K562 (cell line): ENCODE measurements around the gene LY6G5B. TPM values are rescaled to one million over a fixed set of nuclear protein-coding genes. Genes with fewer than 3 reads are reported as not detected.

Source experiments
- ATAC-seq: fragments of 200-7000 bp; cut with Tn5 transposase; 3 replicates; pipeline ENCODE4 v1.9.1; 2020; ENCODE audit warnings: moderate library complexity
- BruUV-seq: library from RNA; stranded (reverse); fragments of 400-500 nt; replicated peaks from 2 replicates; lab custom pipeline; 2021; lab: Mats Ljungman, UMichigan
- CTCF ChIA-PET: fragments of 300-600 bp; formaldehyde crosslinking; extraction: SDS; loops from one replicate; lab custom pipeline; 2021; ENCODE audit warnings: low intra/inter-chr PET ratio; lab: Yijun Ruan, JAX
- POLR2A ChIA-PET: fragments of 300-600, 350-650 bp; sonication (Branson Sonifier 250); formaldehyde crosslinking; extraction: SDS; loops from one replicate; lab custom pipeline; 2021; ENCODE audit warnings: antibody characterized with exemption, inconsistent platforms; lab: Yijun Ruan, JAX
- DNase-seq, 4 experiments: peaks; one replicate each; pipeline versions ENCODE4 v3.0.0 to v3.0.0-alpha.2; 2011 to 2018; ENCODE audit warnings: low spot score in 3 of 4, mixed read lengths in 3 of 4; ENCODE audit errors: extremely low read depth in 1 of 4
- FAIRE-seq: peaks from 2 replicates; lab custom pipeline; 2011; peaks lifted over from hg19 to GRCh38; lab: Jason Lieb, UNC
- H2AFZ ChIP-seq: 2 replicates; pipeline ENCODE4 v1.6.0; 2011; ENCODE audit warnings: low read depth, low read length, control low read depth, inconsistent platforms
- H3K27ac ChIP-seq: fragments of 200-600 bp; 3 replicates; pipeline ENCODE4 v1.8.0; 2011; ENCODE audit warnings: low read depth, mild to moderate bottlenecking, control low read depth, inconsistent platforms, low read length, moderate library complexity, mixed read lengths; ENCODE audit errors: extremely low read depth
- H3K27me3 ChIP-seq, 2 experiments: fragments of 300-600 bp in 1 of 2; 2 replicates in 1 of 2; 3 replicates in 1 of 2; pipeline versions ENCODE4 v1.6.0 to v1.8.0; 2011; ENCODE audit warnings: inconsistent platforms in 2 of 2, low read length in 2 of 2, mild to moderate bottlenecking in 1 of 2, mixed read lengths in 1 of 2, moderate library complexity in 1 of 2; ENCODE audit not compliant: control insufficient read depth in 2 of 2, insufficient read depth in 2 of 2
- H3K36me3 ChIP-seq: fragments of 300-600 bp; 3 replicates; pipeline ENCODE4 v1.8.0; 2011; ENCODE audit warnings: mild to moderate bottlenecking, low read length, inconsistent platforms; ENCODE audit not compliant: control insufficient read depth, insufficient read depth
- H3K4me1 ChIP-seq, 2 experiments: fragments of 200-600 bp in 1 of 2; replicated peaks in 1 of 2; 2 replicates in 1 of 2; 3 replicates in 1 of 2; pipeline versions ENCODE4 v1.5.1 to v1.8.0; 2011; ENCODE audit warnings: inconsistent platforms in 2 of 2, low read length in 2 of 2, mild to moderate bottlenecking in 1 of 2, mixed read lengths in 1 of 2, moderate library complexity in 1 of 2; ENCODE audit not compliant: control insufficient read depth in 2 of 2, insufficient read depth in 2 of 2
- H3K4me2 ChIP-seq: 2 replicates; pipeline ENCODE4 v1.6.1; 2011; ENCODE audit warnings: low read length, control low read depth, inconsistent platforms, mixed read lengths; ENCODE audit not compliant: insufficient read depth
- H3K4me3 ChIP-seq: fragments of 200-600 bp; sonication (generic), shearing (Covaris generic); 2 replicates; pipeline ENCODE4 v1.5.1; 2016; ENCODE audit warnings: control low read depth, inconsistent platforms
- H3K79me2 ChIP-seq: fragments of 200-600 bp; 3 replicates; pipeline ENCODE4 v1.8.0; 2011; ENCODE audit warnings: low read length, inconsistent platforms; ENCODE audit not compliant: control insufficient read depth, insufficient read depth
- H3K9ac ChIP-seq, 2 experiments: 2 replicates each; pipeline versions ENCODE4 v1.6.0 to v1.6.1; 2011; ENCODE audit warnings: low read depth in 2 of 2, low read length in 2 of 2, control low read depth in 1 of 2, inconsistent platforms in 1 of 2, mild to moderate bottlenecking in 1 of 2, mixed read lengths in 1 of 2; ENCODE audit not compliant: insufficient read depth in 1 of 2
- H3K9me1 ChIP-seq: one replicate; pipeline ENCODE4 v1.6.0; 2011; ENCODE audit warnings: inconsistent platforms, mild to moderate bottlenecking, low read length, moderate library complexity; ENCODE audit not compliant: control insufficient read depth, insufficient read depth
- H3K9me3 ChIP-seq: replicated peaks from 2 replicates; pipeline ENCODE4 v1.5.1; 2011; ENCODE audit warnings: low read depth, low read length, inconsistent platforms; ENCODE audit not compliant: control insufficient read depth, insufficient read depth
- H4K20me1 ChIP-seq: replicated peaks from 2 replicates; pipeline ENCODE4 v1.6.1; 2011; ENCODE audit warnings: low read length, inconsistent platforms, mixed read lengths; ENCODE audit not compliant: control insufficient read depth, insufficient read depth
- NFRKB ChIP-seq: fragments of 450-650 bp; IDR thresholded peaks from 2 replicates; pipeline ENCODE4 v1.6.1; 2016; ENCODE audit warnings: low read depth
- POLR2G ChIP-seq: fragments of 200-400 bp; formaldehyde crosslinking; IDR thresholded peaks from 2 replicates; pipeline ENCODE4 v1.6.1; 2017; ENCODE audit warnings: low read depth, mild to moderate bottlenecking, antibody characterized with exemption, low read length, moderate library complexity
- PTRF ChIP-seq: fragments of 450-650 bp; IDR thresholded peaks from 2 replicates; pipeline ENCODE4 v1.6.1; 2016; ENCODE audit warnings: mild to moderate bottlenecking, missing genetic modification characterization, missing compliant biosample characterization
- RBFOX2 ChIP-seq: fragments of 200-400 bp; formaldehyde crosslinking; IDR thresholded peaks from 2 replicates; pipeline ENCODE4 v1.6.1; 2017; ENCODE audit warnings: low read depth, mild to moderate bottlenecking, low read length, moderate library complexity
- RREB1 ChIP-seq: fragments of 250-450 bp; sonication (Bioruptor Pico); IDR thresholded peaks from 2 replicates; pipeline ENCODE4 v1.4.0; 2020
- ZNF717 ChIP-seq: fragments of 250-450 bp; sonication (Bioruptor Pico); IDR thresholded peaks from 2 replicates; pipeline ENCODE4 v1.5.0; 2021
- ZZZ3 ChIP-seq: fragments of 450-650 bp; IDR thresholded peaks from 2 replicates; pipeline ENCODE4 v1.6.1; 2016; ENCODE audit warnings: antibody characterized with exemption, mild to moderate bottlenecking, moderate library complexity
- WGBS: fragments of 100-300 bp; shearing (Covaris generic); methylation state at CpG from one replicate; pipeline ENCODE4 v1.1.6; 2016; ENCODE audit warnings: low coverage, mixed read lengths; ENCODE audit not compliant: insufficient coverage; ENCODE audit errors: missing lambda C conversion rate; 5-methylcytosine and 5-hydroxymethylcytosine counted together
- in situ Hi-C: fragments of 300-500 bp; cut with MboI; formaldehyde crosslinking; loops from 4 replicates; pipeline ENCODE4 v1.15.0; 2018; ENCODE audit warnings: inconsistent platforms, mixed read lengths
- intact Hi-C: fragments of 100-400 bp; cut with micrococcal nuclease; formaldehyde crosslinking; loops from 2 replicates; pipeline ENCODE4 v1.14.2; 2022
- polyA plus RNA-seq, 8 experiments: library from polyadenylated mRNA; depleted of rRNA in 4 of 8; stranded (reverse) in 5 of 8; unstranded in 3 of 8; fragments of >200 nt; fragmentation: Nextera tagmentation in 2 of 8; fragmentation: Illumina TruSeq in 1 of 8; extraction: Ambion mirVana in 2 of 8; extraction: Trizol in 1 of 8; gene quantifications; 2 replicates each; pipeline versions ENCODE4 v1.2.1 to v1.2.3, GENCODE V29; 2011 to 2014; ENCODE audit warnings: inconsistent platforms in 1 of 8, missing spikeins in 1 of 8
- total RNA-seq, 7 experiments: library from RNA; depleted of rRNA in 6 of 7; stranded (reverse); fragments of >200 nt in 6 of 7; fragmentation: Illumina TruSeq in 2 of 7; extraction: Trizol in 2 of 7; gene quantifications; 2 replicates each; pipeline versions ENCODE4 v1.2.1 to v1.2.3, GENCODE V29; 2011 to 2021; ENCODE audit warnings: low replicate concordance in 1 of 7

LY6G5B gene
- total and polyA plus RNA-seq, 9 of the 15 experiments (the other 6 are each of a cell fraction or from before 2014, with no cell fraction given) = 6.0 to 27.0 (median 7.5) TPM

- intact Hi-C loops = no loop called here
- Histone ChIP-seq H3K79me2 (peaks cover 26% of the 10 kb centered on the region), H3K27me3 (no peaks in the 10 kb centered on the region), H4K20me1 (peaks cover 24% of the 10 kb centered on the region), H3K4me3 (no peak overlapping the region), H2AFZ (no peak overlapping the region), H3K4me2 (no peak overlapping the region), H3K4me1 (peaks cover 0 to 22% of the 10 kb centered on the region in 2 experiments; a peak in 1 of 5 replicates), H3K27ac (no peak overlapping the region), H3K9ac (no peak overlapping the region), H3K36me3 (peaks cover 100% of the 10 kb centered on the region), H3K9me3 (no peaks in the 10 kb centered on the region), H3K9me1 (no peaks in the 10 kb centered on the region)
- POLR2A ChIA-PET = interaction anchor here (0.8 to 14.8 kb wide), 3 partner anchors 5 to 21 kb away, joined by 10 to 274 read pairs (median 274); partner anchors contain the start of genes BAG6 and PRRC2A
- CTCF ChIA-PET = interaction anchor here (0.5 kb wide), 1 partner anchor 202 kb away, joined by 3 read pairs; no protein-coding TSS in a partner anchor
- in situ Hi-C loops = no loop called here
- DNase-seq (no peak), FAIRE-seq (no peak), ATAC-seq (peak; percentile 6)
- TSS peak; percentile 13 for BruUV-seq
- peak; percentile 60; the same call in 1 of the 2 replicates for TF ChIP-seq RBFOX2
- no peak for TF ChIP-seq ZZZ3
- TF ChIP-seq POLR2G = peak; percentile 73
- WGBS = 92% methylated on average over 15 of the region's 16 CpGs
Measured at GRCh38 chr6:31631209-31631608, 38.6 kb upstream of the LY6G5B start.

GRCh38 chr6:31631681-31632278, 38.0 kb upstream of the LY6G5B start:
- peaks cover 24% of the 10 kb centered on the region for H4K20me1 ChIP-seq
- FAIRE-seq (no peak), DNase-seq (no peak), ATAC-seq (peak; percentile 32)
- intact Hi-C loops = no loop called here
- ChIA-PET CTCF (no interaction called here), POLR2A (interaction anchor here (0.8 to 14.8 kb wide), 3 partner anchors 4 to 20 kb away, joined by 10 to 274 read pairs (median 274); partner anchors contain the start of genes BAG6 and PRRC2A)
- no peaks in the 10 kb centered on the region for H3K27me3 ChIP-seq
- H2AFZ ChIP-seq = no peak overlapping the region
- 96% methylated on average over 24 of the region's 32 CpGs for WGBS
- in situ Hi-C loops = no loop called here
- peaks cover 0 to 26% of the 10 kb centered on the region in 2 experiments; a peak in 1 of 5 replicates for H3K4me1 ChIP-seq
- H3K27ac ChIP-seq = no peak overlapping the region
- H3K36me3 ChIP-seq = peaks cover 100% of the 10 kb centered on the region
- H3K4me2 ChIP-seq = no peak overlapping the region
- H3K9ac ChIP-seq = peak overlapping the region in 1 of 2 experiments; percentile 79; a peak in 2 of 4 replicates
- H3K79me2 ChIP-seq = peaks cover 21% of the 10 kb centered on the region; the same call in 1 of the 3 replicates
- H3K4me3 ChIP-seq = no peak overlapping the region
- H3K9me1 ChIP-seq = no peaks in the 10 kb centered on the region
- H3K9me3 ChIP-seq = no peaks in the 10 kb centered on the region
- no TSS peak for BruUV-seq
- no peak for TF ChIP-seq NFRKB
- no peak for TF ChIP-seq PTRF (tag)
- no peak for TF ChIP-seq RREB1 (CRISPR knock-in tag)
- TF ChIP-seq ZNF717 (CRISPR knock-in tag) = no peak
